Right ventricle myocardium superior (tissue), 1 donor: ENCODE data around the gene RUFY3. TPM values are rescaled to one million over a fixed set of nuclear protein-coding genes. Genes with fewer than 3 reads are reported as not detected.
"Not testable (repeated sequence)": the region's sequence is repeated elsewhere in the genome, so short reads cannot be mapped to it uniquely, and the experiment has no call there.

ENCODE experiments used
- ATAC-seq: fragments of 200-7000 bp; cut with Tn5 transposase; one replicate; pipeline ENCODE4 v1.9.1; 2020; ENCODE audit warnings: mild to moderate bottlenecking; ENCODE audit not compliant: poor library complexity
- DNase-seq: peaks from one replicate; pipeline ENCODE4 v3.0.0-alpha.2; 2020
- intact Hi-C: fragments of 100-400 bp; cut with DNase I; formaldehyde crosslinking; loops from one replicate; pipeline ENCODE4 v1.11.2; 2022
- total RNA-seq: library from RNA; stranded (reverse); fragmentation: NEBNext Ultra II Directional; extraction: Animal tissue kit (Norgen Biotek cat#: 25700); gene quantifications from one replicate; pipeline ENCODE4 v1.2.1, GENCODE V29; 2021
- donor health status: DM: no; HTN: yes; CAD: no; lungs with severe emphysema.

RUFY3 gene
- total RNA-seq, 1 donor from 2014 or later: 19.4 TPM

DNA sequence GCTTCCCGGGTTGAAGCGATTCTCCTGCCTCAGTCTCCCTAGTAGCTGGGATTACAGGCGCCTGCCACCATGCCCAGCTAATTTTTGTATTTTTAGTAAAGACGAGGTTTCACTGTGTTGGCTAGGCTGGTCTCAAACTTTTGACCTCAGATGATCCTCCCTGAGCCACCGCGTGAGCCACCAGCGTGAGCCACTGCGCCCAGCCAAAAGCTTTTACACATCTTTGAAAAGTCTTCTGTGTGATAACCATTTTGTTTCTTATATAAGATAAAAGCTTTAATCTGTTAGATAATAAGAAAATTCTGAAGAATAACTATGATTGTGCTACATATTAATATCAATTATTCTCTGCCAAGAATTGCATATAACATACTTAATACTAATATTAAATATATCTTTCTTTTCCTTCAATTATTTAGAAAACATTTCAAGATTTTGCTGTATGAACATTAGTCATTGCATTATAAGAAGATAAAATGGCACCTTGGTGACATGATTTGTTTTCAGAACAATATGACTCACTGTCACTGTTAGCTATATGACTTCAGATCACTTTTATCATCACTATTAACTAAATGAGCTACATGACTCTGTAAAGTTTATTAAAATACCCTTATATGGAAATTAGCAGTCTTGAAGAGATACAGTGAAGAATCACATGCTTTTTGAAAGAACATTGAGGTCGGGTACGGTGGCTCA is 33.4 kb downstream of the RUFY3 start:
- DNase-seq (no peak), ATAC-seq (no peak)
- intact Hi-C loops: no loop called here

- DNase-seq (no peak), ATAC-seq (no peak)
- intact Hi-C loops: no loop called here
These were observed 37.4 kb downstream of the RUFY3 start for GRCh38 chr4:70759126-70759525.

GRCh38 chr4:70759627-70760026 is 37.9 kb downstream of the RUFY3 start:
- no peak for DNase-seq
- ATAC-seq: no peak
- intact Hi-C loops: no loop called here

GRCh38 chr4:70760662-70761061 is 38.9 kb downstream of the RUFY3 start:
- DNase-seq: no peak
- no peak for ATAC-seq
- intact Hi-C loops: no loop called here

DNA sequence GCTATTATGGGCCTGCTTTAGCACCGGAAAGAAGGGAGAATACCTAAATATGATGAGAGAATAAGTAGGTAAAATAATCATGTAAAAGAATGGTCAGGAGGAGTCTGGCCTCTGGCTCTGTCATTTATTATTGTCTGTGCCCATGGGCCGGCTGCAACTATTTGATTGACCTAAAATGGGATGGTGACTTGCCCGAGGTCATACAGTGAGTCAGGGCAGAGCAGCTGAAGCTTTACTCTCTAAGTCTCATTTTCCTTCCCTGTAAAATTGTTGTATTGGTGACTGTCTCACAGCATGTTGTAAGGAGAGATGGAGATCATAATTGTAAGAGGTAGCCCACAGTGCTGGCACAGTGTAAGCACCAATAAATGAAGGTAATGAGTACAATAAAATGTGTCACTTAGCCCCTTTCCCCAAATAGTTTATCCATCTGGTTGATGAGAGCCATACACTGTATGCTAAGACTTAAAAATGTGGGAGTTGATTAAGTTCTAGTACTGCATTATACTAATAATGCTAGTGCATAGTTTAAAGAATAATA is 39.6 kb downstream of the RUFY3 start:
- intact Hi-C loops: no loop called here
- ATAC-seq (no peak), DNase-seq (no peak)

- intact Hi-C loops: no loop called here
- no peak for DNase-seq
- ATAC-seq: no peak
These were observed 43.6 kb downstream of the RUFY3 start for GRCh38 chr4:70765368-70765767.

GRCh38 chr4:70768301-70768948 is 46.7 kb downstream of the RUFY3 start:
- ATAC-seq (no peak), DNase-seq (no peak)
- intact Hi-C loops: no loop called here

DNA sequence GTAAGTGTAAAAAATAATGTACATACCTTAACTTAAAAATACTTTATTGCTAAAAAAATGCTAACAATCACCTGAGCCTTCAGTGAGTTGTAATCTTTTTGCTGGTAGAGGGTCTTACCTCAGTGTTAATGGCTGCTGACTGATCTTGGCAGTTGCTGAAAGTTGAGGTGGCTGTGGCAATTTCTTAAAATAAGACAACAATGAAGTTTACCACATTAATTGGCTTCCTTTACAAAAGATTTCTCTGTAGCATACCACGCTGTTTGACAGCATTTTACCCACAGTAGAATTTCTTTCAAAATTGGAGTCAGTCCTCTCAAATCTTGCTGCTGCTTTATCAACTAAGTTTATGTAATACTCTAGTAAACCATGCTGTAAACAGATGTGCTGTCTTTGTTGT is 47.6 kb downstream of the RUFY3 start:
- intact Hi-C loops, ATAC-seq, DNase-seq: not testable (repeated sequence)

DNA sequence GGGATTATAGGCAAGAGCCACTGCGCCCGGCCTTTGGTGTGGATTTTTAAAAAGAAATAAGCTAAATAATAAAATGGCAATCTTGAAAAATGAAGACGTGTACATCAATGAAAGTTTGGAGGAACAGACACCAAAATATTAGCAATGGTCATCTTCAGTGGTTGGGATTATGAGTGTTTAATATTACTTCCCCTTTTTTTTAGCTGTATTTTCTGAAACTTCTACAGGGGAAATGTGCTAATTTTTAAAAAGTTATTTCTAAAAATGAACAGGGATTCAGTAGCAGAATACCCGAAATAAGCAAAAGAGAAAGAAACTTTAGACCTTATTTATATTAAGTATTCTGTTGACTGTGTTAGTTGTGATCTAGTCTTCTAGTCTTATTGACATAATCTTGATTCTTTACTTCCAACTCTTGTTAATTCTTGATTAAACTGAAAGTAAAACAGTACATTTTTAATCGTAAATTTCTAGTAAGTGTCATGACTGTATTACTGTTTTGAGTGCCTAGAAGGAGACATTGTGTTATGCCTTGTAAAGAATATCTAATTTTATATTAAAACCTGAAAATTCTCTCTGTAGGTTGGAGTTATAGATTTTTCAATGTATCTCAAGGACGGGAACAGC is 51.3 kb downstream of the RUFY3 start:
- ATAC-seq (no peak), DNase-seq (no peak)
- intact Hi-C loops: no loop called here

DNA sequence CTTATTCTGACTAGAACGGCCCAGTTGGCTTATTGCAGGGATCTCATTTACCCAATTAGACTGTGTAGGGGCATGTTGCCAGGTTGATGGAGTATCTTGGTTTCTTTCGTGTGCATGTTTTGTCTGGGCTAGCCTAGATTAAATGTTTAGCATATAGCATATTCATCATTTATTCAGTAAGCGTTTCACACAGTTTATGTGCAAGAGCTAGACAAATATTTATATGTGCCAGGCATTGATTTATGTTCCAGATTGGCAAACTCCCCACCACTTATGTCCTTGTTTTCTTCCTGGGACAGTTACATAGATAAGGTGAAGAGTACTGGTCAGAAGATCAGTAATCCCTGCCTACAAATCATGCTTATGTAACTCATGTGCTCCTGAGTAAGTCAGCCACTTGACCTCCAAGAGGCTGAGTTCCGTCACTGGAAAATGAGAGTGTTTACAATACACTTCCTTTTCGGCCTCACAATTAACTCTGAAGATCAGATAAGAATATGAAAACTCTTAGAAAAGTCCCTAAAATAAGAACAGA is 57.2 kb downstream of the RUFY3 start:
- peak; percentile 75 for ATAC-seq
- no peak for DNase-seq
- intact Hi-C loops: no loop called here

DNA sequence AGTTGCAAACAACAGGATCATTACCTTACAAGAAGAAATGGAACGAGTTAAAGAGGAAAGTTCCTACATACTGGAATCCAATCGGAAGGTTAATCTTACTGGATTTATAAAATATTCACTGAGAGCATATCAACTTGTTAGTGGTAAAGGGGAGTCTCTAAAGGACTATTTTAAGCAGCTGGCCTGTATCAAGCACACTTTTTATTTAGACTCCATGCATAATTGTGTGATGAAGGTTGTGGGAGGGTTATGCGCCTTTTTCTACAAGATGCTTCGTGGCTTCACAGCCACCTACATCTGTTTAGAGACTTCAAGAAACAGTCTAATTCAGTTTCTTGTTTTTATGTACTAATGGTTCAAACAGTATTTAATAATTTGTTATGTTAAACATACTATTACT is 61.3 kb downstream of the RUFY3 start:
- intact Hi-C loops: no loop called here

DNA sequence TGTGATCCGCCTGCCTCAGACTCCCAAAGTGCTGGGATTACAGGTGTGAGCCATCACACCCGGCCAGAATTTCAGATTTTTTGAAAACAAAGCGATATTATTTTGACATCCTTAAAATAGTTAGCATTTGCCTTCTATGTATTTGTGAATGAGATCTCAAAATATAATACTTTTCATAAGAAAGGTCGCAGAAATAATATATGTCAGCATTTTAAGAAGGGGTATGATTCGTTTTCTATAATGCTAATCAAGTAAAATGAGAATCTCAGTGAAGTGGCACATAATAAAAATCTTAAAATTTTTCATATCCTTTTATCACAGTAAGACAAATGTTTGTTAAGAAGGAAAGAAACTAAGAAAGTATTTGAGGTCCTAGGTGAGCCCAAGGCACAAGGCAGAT is 65.7 kb downstream of the RUFY3 start:
- DNase-seq (no peak), ATAC-seq (no peak)
- intact Hi-C loops: no loop called here

More for the DNA sequence above, 61.3 kb downstream of the RUFY3 start:
- ATAC-seq (no peak), DNase-seq (no peak)

DNA sequence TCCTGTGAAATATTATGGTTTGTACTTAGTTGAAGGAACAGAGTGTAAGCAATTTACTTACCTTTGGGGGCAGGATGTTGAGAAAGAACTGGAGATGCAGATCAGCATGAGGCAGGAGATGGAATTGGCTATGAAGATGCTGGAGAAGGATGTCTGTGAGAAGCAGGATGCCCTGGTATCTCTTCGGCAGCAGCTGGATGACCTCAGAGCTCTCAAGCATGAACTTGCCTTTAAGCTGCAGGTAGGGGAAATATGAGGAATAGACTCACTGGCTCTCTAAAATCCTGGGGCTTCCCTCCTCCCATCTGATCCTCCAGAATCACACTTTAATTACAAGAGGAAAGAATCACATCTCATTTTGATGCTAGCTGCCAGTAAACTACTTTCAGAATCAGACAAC is 67.0 kb downstream of the RUFY3 start:
- ATAC-seq (no peak), DNase-seq (no peak)
- intact Hi-C loops: no loop called here

GRCh38 chr4:70793626-70794025 is 71.9 kb downstream of the RUFY3 start:
- ATAC-seq (no peak), DNase-seq (no peak)
- intact Hi-C loops: no loop called here

GRCh38 chr4:70801265-70801809 is 79.6 kb downstream of the RUFY3 start:
- ATAC-seq (no peak), DNase-seq (no peak)
- intact Hi-C loops: no loop called here

DNA sequence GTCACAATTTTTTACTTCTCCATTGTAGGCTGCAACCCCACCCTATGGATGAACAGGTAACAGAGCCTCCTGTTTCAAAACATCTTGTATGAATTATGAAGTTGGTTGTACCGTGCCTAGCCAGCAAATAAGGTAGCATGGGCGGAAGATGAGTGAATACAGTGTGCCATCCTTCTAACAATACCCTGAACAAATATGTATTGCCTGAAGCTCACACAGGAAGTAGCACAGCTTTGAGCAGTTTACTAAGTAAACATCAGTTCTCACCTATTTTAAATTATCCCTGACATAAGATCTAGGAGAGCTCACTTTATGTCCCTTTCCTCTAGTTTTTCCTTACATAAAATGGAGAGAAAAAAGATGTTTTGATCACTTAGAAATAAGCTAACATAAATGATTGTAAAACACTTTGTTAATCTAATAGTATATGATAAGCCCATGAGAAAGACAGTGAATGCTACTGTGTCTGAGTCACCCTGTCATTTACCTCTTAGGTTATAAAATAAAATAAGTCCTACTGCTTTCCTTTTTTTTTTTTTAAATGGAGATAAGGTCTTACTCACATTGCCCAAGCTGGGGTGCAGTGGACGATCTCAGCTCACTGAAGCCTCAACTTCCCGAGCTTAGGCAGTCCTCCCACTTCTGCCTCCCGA is 81.3 kb downstream of the RUFY3 start:
- ATAC-seq (no peak), DNase-seq (no peak)
- intact Hi-C loops: no loop called here

DNA sequence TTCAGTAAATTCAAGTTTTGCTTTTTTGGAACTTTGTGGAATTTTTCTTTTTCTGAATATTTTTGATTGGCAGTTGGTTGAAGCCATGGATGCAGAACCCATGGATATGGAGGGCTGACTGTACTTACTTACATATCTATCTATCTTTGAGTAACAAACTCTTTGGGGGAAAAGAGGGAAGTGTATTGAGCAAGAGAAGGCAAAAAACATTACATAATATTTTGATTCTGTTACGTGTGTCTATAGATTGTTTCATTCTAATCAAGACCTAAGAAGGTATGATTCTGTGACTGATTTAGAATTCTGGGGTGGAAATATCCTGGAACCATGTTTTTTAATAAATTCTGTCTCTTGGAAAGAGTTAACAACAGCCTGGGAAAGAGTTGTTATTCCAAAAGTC is 86.4 kb downstream of the RUFY3 start:
- intact Hi-C loops: no loop called here
- ATAC-seq (no peak), DNase-seq (no peak)

DNA sequence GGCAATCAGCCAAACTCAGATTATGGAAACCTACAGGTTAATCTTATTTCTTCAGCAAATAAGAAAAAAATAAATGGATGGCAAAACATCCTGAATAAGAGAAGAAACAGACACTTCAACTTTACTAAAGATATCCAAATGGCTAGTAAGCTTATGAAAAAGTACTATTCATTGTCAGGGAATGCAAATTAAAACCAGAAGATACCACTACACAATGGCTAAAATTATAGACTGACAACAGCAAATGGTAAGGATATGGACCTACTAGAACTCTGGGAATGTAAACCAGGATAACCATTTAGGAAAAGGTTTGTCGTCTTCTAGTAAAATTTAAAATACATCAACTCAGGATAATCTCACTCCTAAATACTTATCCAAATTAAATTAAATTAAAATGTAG is 93.6 kb downstream of the RUFY3 start:
- intact Hi-C loops: no loop called here
- DNase-seq: no peak
- no peak for ATAC-seq

DNA sequence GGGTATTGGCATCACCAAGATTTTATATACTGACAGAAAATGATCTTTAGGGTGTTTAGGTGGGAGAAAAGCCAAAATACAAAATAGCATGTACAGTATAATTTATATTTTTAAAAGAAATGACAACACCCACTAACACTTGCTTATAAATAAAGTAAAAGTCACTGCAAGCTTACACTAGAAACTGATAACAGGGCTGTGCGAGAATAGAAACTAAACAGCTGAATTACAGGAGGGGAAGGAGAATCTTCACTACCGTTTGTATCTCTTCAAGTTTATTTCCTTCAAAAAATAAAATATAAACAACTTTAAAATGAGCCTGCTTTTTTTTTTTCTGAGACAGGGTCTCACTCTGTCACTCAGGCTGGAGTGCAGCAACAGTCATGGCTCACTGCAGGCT is 95.1 kb downstream of the RUFY3 start:
- ATAC-seq (no peak), DNase-seq (no peak)
- intact Hi-C loops: no loop called here
